ENCODE results near the gene ZFAND3.

- TF ChIP-seq POLR2A (IDR thresholded peaks at IDR 0.05) = no peak
- TF ChIP-seq, protein P1, sequence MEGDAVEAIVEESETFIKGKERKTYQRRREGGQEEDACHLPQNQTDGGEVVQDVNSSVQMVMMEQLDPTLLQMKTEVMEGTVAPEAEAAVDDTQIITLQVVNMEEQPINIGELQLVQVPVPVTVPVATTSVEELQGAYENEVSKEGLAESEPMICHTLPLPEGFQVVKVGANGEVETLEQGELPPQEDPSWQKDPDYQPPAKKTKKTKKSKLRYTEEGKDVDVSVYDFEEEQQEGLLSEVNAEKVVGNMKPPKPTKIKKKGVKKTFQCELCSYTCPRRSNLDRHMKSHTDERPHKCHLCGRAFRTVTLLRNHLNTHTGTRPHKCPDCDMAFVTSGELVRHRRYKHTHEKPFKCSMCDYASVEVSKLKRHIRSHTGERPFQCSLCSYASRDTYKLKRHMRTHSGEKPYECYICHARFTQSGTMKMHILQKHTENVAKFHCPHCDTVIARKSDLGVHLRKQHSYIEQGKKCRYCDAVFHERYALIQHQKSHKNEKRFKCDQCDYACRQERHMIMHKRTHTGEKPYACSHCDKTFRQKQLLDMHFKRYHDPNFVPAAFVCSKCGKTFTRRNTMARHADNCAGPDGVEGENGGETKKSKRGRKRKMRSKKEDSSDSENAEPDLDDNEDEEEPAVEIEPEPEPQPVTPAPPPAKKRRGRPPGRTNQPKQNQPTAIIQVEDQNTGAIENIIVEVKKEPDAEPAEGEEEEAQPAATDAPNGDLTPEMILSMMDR (IDR thresholded peaks at IDR 0.05) = no peak
These were observed 358.5 kb downstream of the ZFAND3 start for GRCh38 chr6:38177882-38178583.
